SU-DHL-6 (cell line): ENCODE results near the gene MALRD1.

Experiments used
- EZH2phosphoT487 ChIP-seq: fragments of 200-600 bp; sonication (generic), shearing (Covaris generic); conservative IDR thresholded peaks from 2 replicates; pipeline ENCODE4 v1.6.1; 2018; ENCODE audit warnings: mild to moderate bottlenecking, antibody characterized with exemption, low read length, moderate library complexity, mixed read lengths
- TF ChIP-seq, protein P1 (sequence below): fragments of 200-600 bp; sonication (generic); IDR thresholded peaks from one replicate; pipeline ENCODE4 v1.5.1; 2017; ENCODE audit warnings: antibody characterized with exemption, mild to moderate bottlenecking, low read length, moderate library complexity; ENCODE audit not compliant: insufficient read depth, poor library complexity, severe bottlenecking

GRCh38 chr10:19580691-19581090 lies 532.1 kb downstream of the MALRD1 start:
- TF ChIP-seq, protein P1, sequence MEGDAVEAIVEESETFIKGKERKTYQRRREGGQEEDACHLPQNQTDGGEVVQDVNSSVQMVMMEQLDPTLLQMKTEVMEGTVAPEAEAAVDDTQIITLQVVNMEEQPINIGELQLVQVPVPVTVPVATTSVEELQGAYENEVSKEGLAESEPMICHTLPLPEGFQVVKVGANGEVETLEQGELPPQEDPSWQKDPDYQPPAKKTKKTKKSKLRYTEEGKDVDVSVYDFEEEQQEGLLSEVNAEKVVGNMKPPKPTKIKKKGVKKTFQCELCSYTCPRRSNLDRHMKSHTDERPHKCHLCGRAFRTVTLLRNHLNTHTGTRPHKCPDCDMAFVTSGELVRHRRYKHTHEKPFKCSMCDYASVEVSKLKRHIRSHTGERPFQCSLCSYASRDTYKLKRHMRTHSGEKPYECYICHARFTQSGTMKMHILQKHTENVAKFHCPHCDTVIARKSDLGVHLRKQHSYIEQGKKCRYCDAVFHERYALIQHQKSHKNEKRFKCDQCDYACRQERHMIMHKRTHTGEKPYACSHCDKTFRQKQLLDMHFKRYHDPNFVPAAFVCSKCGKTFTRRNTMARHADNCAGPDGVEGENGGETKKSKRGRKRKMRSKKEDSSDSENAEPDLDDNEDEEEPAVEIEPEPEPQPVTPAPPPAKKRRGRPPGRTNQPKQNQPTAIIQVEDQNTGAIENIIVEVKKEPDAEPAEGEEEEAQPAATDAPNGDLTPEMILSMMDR, result no peak
- TF ChIP-seq EZH2phosphoT487, result no peak
